Neural cell (in vitro differentiated cells): ENCODE data around the gene SMARCB1. TPM values are rescaled to one million over a fixed set of nuclear protein-coding genes. Genes with fewer than 3 reads are reported as not detected.

Experiments used
- H2AFZ ChIP-seq: fragments of 200-600, 300-800 bp; sonication (generic), shearing (Covaris generic); 2 replicates; pipeline ENCODE4 v1.6.0; 2014; ENCODE audit warnings: low read depth, mild to moderate bottlenecking, antibody characterized with exemption, low read length, moderate library complexity
- H3F3A ChIP-seq: fragments of 200-600 bp; shearing (Covaris generic); 2 replicates; pipeline ENCODE4 v1.6.1; 2016; ENCODE audit warnings: mild to moderate bottlenecking, moderate library complexity, mixed read lengths, antibody characterized with exemption, low read length; ENCODE audit not compliant: insufficient read depth, poor library complexity, severe bottlenecking
- H3K27ac ChIP-seq: fragments of 200-600, 300-800 bp; sonication (generic), shearing (Covaris generic); 2 replicates; pipeline ENCODE4 v1.5.1; 2014; ENCODE audit warnings: mild to moderate bottlenecking, low read length, moderate library complexity
- H3K27me3 ChIP-seq: fragments of 300-800, 200-600 bp; sonication (generic), shearing (Covaris generic); 2 replicates; pipeline ENCODE4 v1.6.0; 2014; ENCODE audit warnings: mild to moderate bottlenecking, low read depth, low read length, moderate library complexity; ENCODE audit not compliant: insufficient read depth
- H3K36me3 ChIP-seq: fragments of 300-800, 200-600 bp; sonication (generic), shearing (Covaris generic); 2 replicates; pipeline ENCODE4 v1.5.1; 2014; ENCODE audit warnings: mild to moderate bottlenecking, antibody characterized with exemption, low read length, moderate library complexity; ENCODE audit not compliant: insufficient read depth
- H3K4me2 ChIP-seq: fragments of 300-800, 200-600 bp; sonication (generic), shearing (Covaris generic); 2 replicates; pipeline ENCODE4 v1.6.0; 2014; ENCODE audit warnings: mild to moderate bottlenecking, low read length
- H3K4me3 ChIP-seq: fragments of 300-800, 200-600 bp; sonication (generic), shearing (Covaris generic); 2 replicates; pipeline ENCODE4 v1.5.1; 2014; ENCODE audit warnings: mild to moderate bottlenecking, low read length, moderate library complexity
- H3K79me2 ChIP-seq: fragments of 200-600 bp; shearing (Covaris generic); replicated peaks from 2 replicates; pipeline ENCODE4 v1.6.0; 2014; ENCODE audit warnings: mild to moderate bottlenecking, low read length, moderate library complexity; ENCODE audit not compliant: insufficient read depth
- H3K9ac ChIP-seq: fragments of 300-800, 200-600 bp; sonication (generic), shearing (Covaris generic); 2 replicates; pipeline ENCODE4 v1.6.1; 2016; ENCODE audit warnings: mild to moderate bottlenecking, low read length, mixed read lengths
- H3K9me2 ChIP-seq: fragments of 200-600 bp; shearing (Covaris generic); 2 replicates; pipeline ENCODE4 v1.6.1; 2016; ENCODE audit warnings: mild to moderate bottlenecking, low read length, mixed read lengths; ENCODE audit not compliant: insufficient read depth
- H3K9me3 ChIP-seq: fragments of 200-600, 300-800 bp; sonication (generic), shearing (Covaris generic); 2 replicates; pipeline ENCODE4 v1.6.1; 2016; ENCODE audit warnings: mild to moderate bottlenecking, mixed run types, low read length, moderate library complexity, mixed read lengths
- H4K20me1 ChIP-seq: fragments of 200-600 bp; shearing (Covaris generic); 2 replicates; pipeline ENCODE4 v1.6.1; 2016; ENCODE audit warnings: mild to moderate bottlenecking, mixed run types; ENCODE audit not compliant: insufficient read depth
- CTCF ChIP-seq: fragments of 450-650 bp; IDR thresholded peaks from 2 replicates; pipeline ENCODE4 v1.5.1; 2014; ENCODE audit warnings: antibody characterized with exemption, mild to moderate bottlenecking, moderate library complexity; ENCODE audit not compliant: poor library complexity, severe bottlenecking
- EP300 ChIP-seq: fragments of 450-650 bp; conservative IDR thresholded peaks from 2 replicates; pipeline ENCODE4 v1.6.1; 2014; ENCODE audit warnings: antibody characterized with exemption, mild to moderate bottlenecking, moderate library complexity; ENCODE audit not compliant: poor library complexity, severe bottlenecking
- EZH2 ChIP-seq: fragments of 200-600, 300-800 bp; shearing (Covaris generic), sonication (generic); IDR thresholded peaks from 2 replicates; pipeline ENCODE4 v1.6.1; 2014; ENCODE audit warnings: antibody characterized with exemption, low read length, borderline replicate concordance, mild to moderate bottlenecking; ENCODE audit not compliant: insufficient read depth, poor library complexity, severe bottlenecking
- MXI1 ChIP-seq: fragments of 450-650 bp; conservative IDR thresholded peaks from 2 replicates; pipeline ENCODE4 v1.6.1; 2014; ENCODE audit warnings: antibody characterized with exemption, mild to moderate bottlenecking; ENCODE audit not compliant: poor library complexity, severe bottlenecking
- POLR2AphosphoS5 ChIP-seq: IDR thresholded peaks from 2 replicates; pipeline ENCODE4 v1.6.1; 2012
- RAD21 ChIP-seq: fragments of 450-650 bp; conservative IDR thresholded peaks from 2 replicates; pipeline ENCODE4 v1.6.1; 2014; ENCODE audit warnings: antibody characterized with exemption, mild to moderate bottlenecking, moderate library complexity
- SMC3 ChIP-seq: fragments of 450-650 bp; conservative IDR thresholded peaks from 2 replicates; pipeline ENCODE4 v1.6.1; 2014; ENCODE audit warnings: antibody characterized with exemption, mild to moderate bottlenecking, moderate library complexity; ENCODE audit not compliant: poor library complexity
- TAF1 ChIP-seq: IDR thresholded peaks from 2 replicates; pipeline ENCODE4 v1.6.1; 2012; ENCODE audit warnings: low read depth
- polyA plus RNA-seq: library from polyadenylated mRNA; depleted of rRNA; stranded (reverse); fragments of >200 nt; gene quantifications from 2 replicates; pipeline ENCODE4 v1.2.3, GENCODE V29; 2014
- TF ChIP-seq, protein P1 (sequence below): IDR thresholded peaks from 2 replicates; pipeline ENCODE4 v1.6.1; 2012; ENCODE audit warnings: borderline replicate concordance

The SMARCB1 gene
- polyA plus RNA-seq, 1 donor from 2014 or later: 97.5 TPM

GRCh38 chr22:23800297-23801237 is 13.8 kb downstream of the SMARCB1 start:
- no peaks in the 10 kb centered on the region for H3K27me3 ChIP-seq
- no peak overlapping the region for H3K27ac ChIP-seq
- no peaks in the 10 kb centered on the region for H3K9me2 ChIP-seq
- no peaks in the 10 kb centered on the region for H3K79me2 ChIP-seq
- no peak overlapping the region for H2AFZ ChIP-seq
- H3K4me2 ChIP-seq: no peak overlapping the region
- H4K20me1 ChIP-seq: no peaks in the 10 kb centered on the region
- H3K36me3 ChIP-seq: peaks cover 13% of the 10 kb centered on the region
- no peaks in the 10 kb centered on the region for H3F3A ChIP-seq
- no peak for TF ChIP-seq EZH2
- TF ChIP-seq MXI1: no peak
- TF ChIP-seq, protein P1, sequence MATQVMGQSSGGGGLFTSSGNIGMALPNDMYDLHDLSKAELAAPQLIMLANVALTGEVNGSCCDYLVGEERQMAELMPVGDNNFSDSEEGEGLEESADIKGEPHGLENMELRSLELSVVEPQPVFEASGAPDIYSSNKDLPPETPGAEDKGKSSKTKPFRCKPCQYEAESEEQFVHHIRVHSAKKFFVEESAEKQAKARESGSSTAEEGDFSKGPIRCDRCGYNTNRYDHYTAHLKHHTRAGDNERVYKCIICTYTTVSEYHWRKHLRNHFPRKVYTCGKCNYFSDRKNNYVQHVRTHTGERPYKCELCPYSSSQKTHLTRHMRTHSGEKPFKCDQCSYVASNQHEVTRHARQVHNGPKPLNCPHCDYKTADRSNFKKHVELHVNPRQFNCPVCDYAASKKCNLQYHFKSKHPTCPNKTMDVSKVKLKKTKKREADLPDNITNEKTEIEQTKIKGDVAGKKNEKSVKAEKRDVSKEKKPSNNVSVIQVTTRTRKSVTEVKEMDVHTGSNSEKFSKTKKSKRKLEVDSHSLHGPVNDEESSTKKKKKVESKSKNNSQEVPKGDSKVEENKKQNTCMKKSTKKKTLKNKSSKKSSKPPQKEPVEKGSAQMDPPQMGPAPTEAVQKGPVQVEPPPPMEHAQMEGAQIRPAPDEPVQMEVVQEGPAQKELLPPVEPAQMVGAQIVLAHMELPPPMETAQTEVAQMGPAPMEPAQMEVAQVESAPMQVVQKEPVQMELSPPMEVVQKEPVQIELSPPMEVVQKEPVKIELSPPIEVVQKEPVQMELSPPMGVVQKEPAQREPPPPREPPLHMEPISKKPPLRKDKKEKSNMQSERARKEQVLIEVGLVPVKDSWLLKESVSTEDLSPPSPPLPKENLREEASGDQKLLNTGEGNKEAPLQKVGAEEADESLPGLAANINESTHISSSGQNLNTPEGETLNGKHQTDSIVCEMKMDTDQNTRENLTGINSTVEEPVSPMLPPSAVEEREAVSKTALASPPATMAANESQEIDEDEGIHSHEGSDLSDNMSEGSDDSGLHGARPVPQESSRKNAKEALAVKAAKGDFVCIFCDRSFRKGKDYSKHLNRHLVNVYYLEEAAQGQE: no peak
- TF ChIP-seq RAD21: no peak
- TF ChIP-seq CTCF: no peak
- H3K9ac ChIP-seq: no peak overlapping the region
- no peak overlapping the region for H3K4me3 ChIP-seq
- H3K9me3 ChIP-seq: no peaks in the 10 kb centered on the region

- Histone ChIP-seq H4K20me1 (no peaks in the 10 kb centered on the region), H3K36me3 (peaks cover 13% of the 10 kb centered on the region), H2AFZ (no peak overlapping the region), H3K27me3 (no peaks in the 10 kb centered on the region), H3K9me2 (no peaks in the 10 kb centered on the region), H3K27ac (no peak overlapping the region), H3K4me3 (no peak overlapping the region), H3K4me2 (no peak overlapping the region), H3F3A (no peaks in the 10 kb centered on the region), H3K9ac (no peak overlapping the region), H3K79me2 (no peaks in the 10 kb centered on the region), H3K9me3 (no peaks in the 10 kb centered on the region)
- no peak for TF ChIP-seq CTCF
- no peak for TF ChIP-seq EP300
- TF ChIP-seq EZH2: no peak
- TF ChIP-seq TAF1: no peak
- TF ChIP-seq RAD21: no peak
- TF ChIP-seq, protein P1: no peak
- no peak for TF ChIP-seq POLR2AphosphoS5
- no peak for TF ChIP-seq MXI1
- no peak for TF ChIP-seq SMC3
Observed at GRCh38 chr22:23801238-23801821, 14.6 kb downstream of the SMARCB1 start.
